ENCODE results near the gene HDAC4.

HDAC4 gene

DNA sequence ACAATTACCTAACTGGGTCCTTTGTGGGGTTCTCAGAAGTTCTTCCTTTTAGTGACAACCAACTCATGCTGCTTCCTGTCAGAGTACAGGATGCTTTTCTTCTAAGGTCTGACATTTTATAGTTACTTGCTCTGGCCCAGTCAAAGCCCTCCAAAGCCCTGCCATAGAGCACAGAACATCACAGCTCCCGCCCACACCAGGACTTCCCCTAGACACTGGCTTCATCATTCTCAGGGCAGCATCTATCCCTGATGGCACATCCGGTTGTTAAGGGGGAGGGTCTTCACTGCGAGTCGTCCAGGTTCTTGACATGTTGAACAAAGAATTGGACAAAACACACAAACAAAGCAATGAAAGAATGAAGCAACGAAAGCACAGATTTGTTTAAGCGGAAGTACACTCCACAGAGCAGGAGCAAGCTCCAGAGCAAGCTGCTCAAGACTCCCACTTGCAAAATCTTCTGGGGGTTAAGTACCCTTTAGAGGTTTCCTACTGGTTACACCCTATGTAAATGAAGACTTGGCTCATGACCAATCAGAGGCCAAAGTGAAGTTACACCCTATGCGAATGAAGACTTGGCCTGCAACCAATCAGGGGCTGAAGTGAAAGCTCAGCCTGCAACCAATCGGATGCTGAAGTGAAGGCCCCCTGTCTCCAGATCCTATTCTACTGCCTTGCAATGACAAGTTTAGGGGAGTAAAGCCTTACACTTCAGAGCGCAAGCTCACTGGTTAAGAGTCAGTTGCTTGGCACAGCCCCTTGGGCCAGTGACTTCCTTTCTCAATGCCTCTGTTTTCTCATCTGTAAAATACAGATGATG lies 79.0 kb downstream of the HDAC4 start:
- DNase-seq, result peak; percentile 79

DNA sequence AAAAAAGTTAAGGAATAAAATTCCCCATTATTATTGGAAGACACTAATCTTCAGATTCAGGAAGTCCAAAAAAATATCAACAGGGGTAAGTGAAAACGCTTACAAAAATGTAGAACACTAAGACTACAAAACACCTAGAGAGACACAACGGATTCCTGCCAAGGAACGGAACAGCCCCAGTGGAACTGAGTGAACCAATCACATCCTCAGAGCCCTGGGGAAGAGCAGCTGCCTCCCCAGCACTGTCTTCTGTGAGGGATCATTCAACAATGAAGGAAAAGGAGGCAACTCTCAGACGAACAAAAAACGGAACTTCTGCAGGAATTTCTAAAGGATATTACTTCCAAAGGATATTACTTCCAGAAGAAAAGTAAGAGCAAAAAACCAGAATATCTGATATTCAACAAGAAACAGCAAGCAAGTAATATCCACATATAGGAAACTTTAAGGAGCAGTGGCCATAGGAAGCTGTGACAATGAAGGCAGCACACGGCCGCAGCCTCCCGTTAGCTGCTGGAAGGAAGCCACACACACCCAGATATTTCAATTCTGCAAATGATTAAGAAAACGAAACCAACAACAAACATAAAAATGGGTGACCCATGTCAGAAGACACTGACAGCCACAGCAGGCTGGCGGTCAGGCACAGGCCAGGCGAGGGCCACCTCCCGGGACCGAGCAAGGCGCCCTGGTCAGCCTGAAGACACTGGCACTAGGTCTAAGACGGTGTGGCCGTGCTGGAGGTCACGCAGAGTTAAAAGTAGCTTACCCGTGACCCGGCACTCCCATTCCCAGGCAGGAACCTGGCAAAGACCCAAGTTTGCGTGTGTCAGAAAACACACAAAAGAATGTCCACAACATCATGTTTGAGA lies 81.8 kb downstream of the HDAC4 start:
- DNase-seq, result peak; percentile 54

DNA sequence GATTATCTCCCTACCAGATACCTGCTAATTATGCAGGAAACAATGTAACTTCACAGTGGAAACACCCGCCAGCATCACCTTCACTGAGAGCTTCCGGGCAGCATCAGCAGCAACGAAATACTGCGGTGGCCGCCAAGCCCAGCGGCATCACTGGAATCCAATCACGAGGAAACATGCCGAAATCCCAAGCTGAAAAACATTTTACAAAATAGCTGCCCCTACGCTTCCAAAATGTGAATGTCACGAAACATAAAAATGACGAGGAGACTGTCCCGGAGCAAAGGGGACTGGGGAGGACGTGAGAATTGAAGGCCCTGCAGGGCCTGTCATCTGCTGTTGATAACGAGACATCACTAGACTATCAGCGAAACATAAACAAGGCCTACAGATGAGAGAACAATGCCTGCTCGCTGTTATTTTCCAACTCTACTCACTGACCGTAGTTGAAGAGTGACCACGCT lies 82.6 kb downstream of the HDAC4 start:
- DNase-seq, result peak; percentile 38

DNA sequence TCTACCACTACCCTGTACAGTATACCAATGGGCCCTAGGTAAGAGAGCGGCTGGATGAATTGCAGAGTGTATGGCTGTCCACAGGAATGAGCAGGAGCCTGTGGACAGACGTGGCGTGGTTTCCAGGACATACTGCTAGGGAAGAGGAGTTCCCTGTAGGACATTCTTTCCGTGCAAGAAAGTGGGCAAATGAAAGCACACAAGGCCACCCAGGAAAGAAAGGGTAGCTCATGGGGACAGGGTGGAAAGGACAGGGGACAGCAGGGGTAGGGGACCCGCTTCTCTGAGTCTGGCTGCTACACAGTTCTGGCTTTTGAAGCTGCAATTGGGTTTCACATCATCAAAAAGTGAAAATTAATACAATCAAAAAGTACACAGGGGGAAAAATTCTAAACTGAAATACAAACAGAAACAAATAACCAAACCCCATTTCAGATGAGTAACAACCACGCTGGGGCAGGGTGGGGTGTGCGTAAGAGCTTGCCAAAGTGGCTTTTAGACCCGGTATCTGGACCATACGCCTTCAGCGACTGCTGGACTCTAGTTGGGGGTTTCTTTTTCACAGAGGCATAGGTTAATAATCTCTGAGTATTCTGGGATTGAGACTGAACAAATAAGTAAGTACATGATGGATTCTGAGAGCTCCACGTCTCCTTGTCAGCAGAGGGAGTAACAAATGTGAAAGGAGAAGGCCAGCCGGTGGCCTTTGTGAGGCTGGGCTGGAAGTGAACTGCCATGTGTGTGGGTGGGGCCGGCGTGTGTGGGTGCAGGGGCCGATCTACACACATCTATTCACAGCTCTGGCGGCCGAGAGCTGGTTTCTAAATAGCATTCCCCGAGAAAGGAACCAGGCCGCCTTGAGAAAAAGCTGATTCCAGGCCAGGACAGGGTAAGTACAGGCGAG lies 84.0 kb downstream of the HDAC4 start:
- DNase-seq, result peak; percentile 37

DNA sequence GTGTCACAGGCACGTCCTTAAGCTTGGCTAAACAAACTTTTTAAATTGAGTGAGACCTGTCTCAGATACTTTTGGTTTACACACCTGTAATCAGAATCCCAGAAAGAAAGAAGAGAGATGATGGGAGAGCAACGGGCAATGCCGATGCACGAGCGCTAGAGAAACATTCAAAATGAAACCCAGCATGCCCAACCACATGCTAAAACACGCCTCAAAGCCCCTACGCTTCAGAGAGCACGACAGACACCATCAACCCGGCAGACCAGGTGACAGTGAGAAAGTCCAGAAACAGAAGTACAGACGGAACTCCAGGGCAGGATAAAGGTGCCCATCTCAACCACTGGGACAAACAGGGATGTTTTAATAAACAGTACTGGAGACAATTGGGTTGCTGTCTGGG lies 85.5 kb downstream of the HDAC4 start:
- DNase-seq, result peak; percentile 54

DNA sequence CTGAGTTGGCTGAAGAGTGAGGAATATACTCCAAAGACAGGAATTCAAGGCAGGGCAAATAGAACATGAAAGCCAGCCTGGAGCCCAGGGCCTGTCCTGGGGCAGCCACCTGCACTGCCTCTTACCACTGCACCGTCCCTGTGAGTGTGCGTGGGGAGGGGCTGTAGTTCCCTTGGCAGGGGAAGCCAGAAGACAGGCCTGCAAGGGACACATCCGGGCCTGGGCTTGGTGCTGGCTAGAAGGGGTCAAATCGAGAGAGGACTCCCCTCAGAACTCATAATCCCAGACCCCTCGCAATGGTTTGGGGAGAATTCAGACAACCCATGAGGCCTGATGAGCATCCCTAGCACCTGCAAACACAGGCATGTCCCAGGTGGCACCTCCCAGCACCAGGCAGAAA lies 87.0 kb downstream of the HDAC4 start:
- peak; percentile 44 for DNase-seq

DNA sequence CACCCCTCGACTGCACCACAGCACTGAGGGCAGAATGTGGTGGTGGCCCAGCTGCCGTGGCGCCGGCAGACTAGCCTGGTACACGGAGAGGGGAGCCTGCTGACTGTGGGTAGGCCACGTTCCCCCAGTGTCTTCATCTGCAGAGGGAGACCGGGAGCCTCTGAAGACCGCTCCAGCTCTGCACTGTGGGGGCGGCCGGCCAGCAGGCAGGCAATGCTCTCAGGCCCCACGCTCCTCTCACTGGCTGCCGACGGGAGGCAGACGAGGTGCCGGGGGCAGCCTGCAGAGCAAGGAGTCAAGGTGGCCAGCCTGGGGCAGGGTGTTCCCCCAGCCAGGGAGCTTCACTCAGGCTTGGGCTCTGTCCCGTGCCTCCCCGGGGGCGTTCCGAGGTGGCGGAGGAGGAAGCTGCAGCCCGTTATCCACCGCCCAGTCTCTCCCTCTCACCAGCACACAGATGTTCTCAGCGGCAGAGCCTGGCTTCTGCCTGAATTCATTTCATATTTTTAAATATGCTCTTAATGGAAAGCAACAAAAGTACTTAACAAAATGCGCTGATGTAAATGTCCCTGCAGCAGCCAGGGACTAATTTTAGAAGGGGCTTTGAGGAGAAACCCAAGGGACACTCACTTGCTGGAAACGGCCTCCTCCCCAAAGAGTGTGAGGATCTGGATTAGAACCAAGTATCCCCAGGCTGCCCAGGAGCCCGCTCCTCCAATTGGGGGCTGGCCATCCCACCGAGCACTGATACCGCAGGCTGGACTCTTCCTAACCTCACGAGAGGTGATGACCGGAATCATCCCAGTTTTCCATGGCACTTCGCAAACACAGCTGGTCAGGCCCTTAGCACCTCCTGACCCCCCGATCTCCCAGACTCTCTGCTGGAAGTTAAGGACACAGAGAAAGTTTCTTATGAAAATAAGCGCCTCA lies 87.8 kb downstream of the HDAC4 start:
- DNase-seq, result peak; percentile 53

DNA sequence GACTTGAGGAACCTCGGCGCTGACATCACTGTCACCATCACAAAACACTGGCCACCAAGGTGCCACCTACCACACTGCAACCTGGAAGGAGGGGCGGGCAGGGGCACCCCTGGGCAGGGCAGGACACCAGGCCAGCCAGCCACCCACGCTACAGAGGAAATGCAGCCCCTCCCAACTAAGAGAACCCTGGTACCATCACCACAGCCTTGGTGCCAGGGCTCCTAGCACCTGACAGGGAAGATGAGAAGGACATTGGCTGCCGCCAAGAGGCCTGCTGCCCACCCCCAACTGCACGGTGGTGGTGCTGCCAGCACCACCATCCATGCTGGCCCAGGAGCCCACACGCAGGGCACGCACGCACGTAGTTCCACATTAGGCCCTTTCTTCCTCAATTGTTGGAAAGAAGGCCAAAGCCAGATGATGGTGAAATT lies 88.7 kb downstream of the HDAC4 start:
- no peak for DNase-seq

DNA sequence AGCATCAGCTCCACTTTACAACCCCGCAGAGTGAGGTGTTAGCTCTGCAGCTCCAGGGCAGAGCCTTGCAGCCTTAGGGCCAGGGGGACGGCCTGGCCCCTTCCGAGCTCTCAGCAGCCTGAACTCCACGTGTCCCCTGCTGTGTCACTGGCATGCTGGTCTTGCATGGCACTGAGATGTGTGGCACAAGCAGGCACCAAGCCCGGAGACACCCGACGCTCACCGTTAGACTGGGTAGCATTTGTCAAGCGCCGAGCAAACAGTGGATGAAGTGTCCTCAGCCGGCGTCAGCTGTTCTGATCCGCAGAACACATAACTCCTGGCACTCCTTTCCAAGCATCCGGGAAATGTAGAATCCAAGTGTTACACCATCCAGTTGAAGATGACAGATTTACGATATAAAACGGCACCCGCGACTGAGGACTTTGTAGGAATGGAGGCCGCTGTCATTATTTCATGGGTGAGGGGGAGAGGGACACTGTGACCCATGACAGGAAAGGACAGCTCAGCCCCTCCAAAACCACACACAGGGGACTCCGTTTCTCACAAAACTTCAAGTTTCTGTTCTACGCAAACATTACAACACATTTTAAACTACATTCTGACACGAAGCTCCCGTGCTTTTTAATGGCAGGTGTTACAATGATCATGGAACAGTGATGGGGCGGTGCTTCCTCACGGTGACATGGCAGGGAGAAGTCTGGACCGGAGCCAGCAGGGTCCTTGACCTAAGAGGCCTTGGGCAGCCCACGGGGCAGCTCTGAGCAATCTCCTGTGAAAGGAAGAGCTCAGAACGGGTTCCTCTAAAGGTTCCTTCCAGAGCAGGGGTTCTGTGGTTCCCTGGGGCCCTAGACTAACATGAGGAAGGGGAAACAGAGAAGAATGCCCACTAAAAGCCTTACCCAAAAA lies 89.4 kb downstream of the HDAC4 start:
- DNase-seq, result peak; percentile 47

DNA sequence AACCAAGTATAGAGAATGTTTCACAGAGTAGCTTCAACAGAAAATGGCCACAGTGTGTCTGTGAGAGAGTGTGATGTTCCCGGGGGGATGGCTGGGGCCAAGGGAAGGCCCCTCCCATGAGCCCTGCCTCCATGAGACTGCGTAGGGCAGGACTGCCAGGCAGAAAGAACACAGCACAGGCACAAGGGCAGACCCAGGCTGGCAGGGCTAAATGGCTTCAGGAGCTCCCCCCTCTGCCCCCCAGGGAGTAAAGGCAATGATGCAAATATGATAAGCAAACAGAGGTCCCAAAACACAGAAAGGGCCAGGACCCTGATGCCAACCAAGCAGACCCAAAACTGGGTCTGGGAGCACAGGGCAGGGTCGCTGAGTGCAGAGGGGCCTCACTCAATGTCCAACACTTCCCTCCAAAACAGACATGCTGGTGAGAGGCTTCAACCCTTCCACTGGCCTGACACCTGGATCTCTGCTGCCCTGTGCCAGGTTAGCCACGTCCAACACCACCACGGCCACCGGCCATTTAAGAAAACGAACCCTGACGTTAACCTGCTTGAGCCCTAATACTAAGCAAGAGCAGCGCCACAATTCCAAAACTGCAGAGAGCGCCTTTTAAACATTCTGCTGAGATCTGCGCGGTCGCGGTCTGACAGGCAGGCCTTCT lies 90.3 kb downstream of the HDAC4 start:
- DNase-seq, result peak; percentile 51

DNA sequence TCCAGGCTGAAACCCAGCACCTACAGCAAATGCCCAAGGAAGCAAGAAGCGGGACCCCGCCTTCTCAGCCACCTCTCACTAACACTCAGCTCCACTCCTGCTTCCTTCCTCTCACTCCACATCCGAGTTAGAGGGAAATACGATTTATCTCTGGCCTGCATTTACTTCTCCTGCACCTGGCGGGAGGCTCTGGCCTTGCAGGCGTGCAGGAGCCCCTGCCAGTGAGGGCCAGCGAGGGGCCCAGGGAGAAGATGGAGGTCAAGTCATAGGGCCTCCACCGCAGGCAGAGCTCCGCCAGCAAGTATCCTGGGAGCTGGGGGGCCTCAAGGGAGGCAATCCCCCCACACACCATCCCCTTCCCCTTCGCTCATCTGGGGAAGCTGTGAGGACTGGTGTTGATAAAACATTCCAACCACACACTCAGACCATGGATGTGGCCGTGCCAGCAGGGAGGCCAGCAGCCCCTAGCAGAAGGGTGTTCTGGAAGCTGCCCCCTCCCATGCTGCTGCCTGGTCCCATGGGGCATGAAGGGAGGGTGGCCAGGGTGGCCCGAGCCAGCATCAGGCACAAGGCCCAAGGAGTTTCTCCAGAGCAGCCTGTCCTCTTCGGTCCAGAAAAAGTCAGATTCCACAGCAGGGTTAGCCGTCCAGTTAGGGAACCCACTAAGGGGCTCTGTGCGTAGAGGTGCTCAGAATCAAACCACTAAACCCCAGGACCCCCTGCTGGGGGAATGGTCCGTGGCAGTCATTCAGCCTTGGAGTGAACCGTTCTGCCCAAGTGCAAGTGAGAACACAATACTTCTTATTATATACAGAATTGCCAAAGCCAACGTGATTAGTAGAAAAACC lies 91.2 kb downstream of the HDAC4 start:
- peak; percentile 51 for DNase-seq

DNA sequence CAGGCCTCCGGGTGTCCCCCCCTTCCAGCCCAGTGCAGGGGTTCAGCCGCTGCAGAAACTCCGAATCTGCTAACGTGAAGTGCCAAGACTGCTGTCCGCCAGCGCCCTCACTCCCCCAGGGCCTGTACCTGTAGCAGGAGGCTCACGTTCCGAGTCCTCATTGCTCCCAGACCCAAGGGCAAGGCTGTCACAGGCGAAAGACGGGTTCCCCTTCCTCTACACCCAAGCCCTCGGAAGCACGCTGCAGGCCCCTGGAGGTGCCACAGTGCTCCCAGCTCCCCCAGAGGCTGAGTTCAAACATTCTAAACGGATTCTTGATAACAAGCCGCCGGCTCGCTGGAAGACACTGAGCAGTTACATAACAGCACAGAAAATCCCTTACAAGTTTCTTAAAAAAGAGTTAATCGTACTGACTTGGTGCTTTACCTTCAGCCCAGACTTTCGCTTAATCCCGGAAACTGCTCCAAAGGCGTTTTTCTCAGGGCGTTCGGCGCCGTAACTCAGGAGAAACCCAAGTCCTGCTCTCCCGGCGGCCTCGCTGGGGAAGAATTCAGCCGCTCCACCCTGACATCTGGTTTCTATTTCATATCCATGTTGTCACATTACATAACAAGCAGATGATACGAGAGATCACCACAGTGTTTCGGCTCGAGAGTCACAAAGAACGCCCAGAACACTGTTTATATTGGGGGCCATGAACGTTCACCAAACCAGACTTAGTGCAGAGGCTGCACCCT lies 92.0 kb downstream of the HDAC4 start:
- peak; percentile 50 for DNase-seq

DNA sequence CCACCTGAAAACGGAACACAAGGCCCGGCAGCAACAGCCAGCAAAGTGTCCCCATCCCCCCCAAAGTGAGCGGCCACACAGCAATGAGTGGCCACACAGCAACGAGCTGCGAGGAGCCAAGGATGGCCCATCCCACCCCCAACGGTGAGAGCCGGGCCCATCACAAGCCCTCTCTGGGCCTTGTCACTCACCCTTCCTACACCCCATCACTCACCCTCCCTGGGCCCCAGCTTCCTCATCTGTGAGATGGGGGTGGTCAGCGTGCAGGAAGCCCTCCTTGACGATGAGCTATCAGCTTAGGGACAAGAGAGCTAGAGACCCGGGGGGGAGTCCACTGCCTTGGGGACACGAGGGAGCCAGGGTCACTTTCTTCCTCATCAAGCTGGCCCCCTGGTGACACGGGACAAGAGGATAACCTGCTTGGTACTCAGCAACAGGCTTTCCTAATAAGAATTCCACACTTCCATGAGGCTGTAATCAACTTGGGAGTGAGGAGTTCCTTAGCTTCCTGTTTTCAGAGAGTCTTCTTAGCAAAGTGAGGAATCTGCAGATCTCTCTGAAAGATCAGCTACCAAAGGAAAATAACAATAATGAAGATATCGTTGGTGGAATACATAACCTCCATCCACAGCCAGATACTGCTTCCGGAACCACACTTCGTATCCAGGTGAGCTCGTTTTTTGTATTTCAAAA lies 92.8 kb downstream of the HDAC4 start:
- DNase-seq, result no peak

DNA sequence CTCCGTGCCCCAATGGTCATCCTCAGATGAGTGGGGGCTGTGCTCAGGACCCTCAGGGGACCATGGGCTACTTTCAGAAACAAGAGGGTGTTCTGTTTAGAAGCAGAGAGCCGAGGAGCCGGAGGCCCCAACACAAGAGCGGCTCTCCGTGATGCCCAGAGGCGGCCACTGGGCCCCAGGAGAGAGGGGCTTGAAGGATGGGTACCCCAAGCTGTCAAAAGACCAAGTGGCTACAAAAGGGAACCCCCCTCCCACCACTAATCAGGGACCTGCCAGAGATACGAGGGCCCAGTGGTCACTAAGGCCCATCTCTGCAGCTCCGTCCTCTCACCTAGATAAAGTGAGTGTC lies 93.6 kb downstream of the HDAC4 start:
- no peak for DNase-seq

DNA sequence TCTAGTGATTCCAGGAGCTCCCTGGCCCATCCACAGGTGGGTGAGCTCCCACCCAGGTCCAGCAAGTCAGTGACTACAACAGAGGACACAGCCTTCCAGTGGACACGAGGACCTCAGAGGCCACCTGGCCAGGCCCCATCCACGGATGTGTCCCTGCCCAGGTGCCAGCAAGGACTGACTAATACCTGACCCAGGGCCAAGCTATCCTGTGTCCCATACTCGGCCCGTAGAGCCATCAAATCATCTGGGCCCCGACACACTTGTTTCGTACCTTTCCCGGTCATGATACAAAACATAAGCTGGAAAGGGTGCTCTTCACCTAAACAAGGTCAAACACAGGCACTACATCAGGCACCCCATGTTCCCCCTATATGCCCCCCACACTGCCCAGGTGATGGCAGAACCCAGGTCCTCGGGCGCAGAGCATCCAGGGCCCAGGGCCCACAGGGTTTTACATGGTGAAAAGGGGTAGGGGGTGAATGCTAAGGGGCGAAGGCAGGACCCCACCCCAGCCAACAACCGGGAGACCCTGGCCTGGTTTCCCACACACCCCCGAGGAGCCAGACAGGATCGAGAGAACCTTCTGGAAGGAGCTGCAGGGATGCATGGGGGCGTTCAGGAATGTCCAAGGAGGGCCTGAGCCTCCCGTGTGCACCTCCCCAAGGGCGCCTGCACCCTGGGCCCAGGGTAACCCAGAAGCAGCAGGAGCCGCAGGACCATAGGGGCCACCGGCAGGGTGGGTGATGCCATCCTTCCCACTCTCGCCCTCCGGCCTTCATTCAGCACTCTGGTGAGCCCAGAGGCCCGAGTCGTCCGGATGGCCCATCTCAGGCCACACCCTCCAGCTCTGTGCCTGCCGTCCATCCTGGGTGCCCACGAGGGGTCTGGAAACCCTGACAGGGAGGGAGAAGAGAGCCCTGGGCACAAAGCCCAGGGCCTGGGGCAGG lies 94.3 kb downstream of the HDAC4 start:
- DNase-seq, result no peak

DNA sequence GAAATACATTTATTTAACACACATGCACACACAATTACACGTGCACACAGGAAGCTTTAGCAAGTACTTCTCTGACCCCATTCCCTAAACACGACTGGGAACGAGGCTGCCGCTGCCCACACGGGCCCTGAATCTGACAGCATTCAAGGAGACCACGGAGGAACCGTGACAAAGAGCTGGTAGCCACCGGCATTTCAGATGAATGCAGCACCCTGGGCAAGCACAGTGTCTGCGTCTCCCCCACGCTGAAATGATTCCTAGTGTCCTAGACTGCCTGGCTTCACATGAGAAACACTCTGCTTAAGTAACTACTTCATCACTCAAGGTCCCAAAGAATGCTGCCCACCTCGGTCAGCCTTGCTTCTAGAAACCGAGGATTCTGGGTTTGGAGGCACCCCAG lies 95.0 kb downstream of the HDAC4 start:
- DNase-seq, result no peak

DNA sequence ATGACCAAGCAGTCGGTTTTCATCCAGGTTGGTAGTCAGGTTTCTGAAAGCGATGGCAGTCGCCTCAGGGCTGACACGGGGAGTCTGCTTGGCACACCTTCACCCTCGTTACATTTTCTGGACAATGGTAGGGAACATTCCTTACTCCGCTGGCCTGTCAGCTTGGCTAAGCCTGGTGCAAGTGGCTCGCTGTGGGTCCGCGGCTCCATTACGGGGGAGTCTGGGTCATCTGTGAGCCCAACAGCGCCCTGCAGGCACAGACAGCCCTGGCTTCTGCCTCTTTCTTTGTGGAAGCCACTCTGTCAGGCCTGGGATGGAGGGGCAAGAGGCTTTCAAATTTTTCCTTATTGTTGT lies 95.6 kb downstream of the HDAC4 start:
- DNase-seq, result no peak
